ENCODE data around the gene MST1.

DNA sequence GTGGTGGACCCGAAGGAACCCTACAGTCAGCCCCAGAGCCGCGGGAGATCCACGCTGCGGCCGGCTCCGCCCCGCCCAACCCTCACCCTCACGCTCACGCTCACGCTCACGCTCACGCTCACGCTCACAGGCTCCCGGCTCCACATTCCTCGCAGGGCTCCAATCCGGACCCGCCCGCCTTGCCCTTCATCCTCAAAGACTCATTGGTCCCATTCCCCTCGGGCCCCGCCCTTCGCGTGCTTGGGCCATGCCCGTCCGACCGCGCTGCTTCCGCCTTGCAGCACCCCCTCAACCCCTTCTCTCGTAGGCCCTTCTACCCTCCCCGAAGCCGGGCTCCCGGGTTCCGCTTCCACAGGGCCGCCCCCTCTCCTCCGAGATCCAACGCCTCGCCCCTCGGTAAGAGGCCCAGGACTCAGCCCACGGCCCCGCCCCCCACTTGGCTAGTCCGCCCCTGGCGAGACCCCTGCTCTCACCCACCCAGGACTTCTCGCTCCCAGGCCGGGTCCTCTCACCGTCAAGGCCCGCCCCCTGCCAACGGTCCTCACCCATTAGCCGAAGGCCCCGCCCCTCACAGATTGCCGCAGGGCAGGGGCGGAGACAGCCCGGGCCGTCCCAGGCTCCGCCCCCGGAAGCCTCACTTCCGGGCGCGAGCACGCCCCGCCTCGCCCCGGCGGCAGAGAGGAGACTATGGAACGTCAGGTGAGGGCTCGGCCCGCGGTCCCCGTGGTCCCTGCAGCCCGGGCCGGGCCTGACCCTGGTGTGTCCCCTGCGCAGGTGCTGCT, 15.4 kb downstream of the MST1 start, which contains the start of gene APEH:
- TF ChIP-seq, protein P1, sequence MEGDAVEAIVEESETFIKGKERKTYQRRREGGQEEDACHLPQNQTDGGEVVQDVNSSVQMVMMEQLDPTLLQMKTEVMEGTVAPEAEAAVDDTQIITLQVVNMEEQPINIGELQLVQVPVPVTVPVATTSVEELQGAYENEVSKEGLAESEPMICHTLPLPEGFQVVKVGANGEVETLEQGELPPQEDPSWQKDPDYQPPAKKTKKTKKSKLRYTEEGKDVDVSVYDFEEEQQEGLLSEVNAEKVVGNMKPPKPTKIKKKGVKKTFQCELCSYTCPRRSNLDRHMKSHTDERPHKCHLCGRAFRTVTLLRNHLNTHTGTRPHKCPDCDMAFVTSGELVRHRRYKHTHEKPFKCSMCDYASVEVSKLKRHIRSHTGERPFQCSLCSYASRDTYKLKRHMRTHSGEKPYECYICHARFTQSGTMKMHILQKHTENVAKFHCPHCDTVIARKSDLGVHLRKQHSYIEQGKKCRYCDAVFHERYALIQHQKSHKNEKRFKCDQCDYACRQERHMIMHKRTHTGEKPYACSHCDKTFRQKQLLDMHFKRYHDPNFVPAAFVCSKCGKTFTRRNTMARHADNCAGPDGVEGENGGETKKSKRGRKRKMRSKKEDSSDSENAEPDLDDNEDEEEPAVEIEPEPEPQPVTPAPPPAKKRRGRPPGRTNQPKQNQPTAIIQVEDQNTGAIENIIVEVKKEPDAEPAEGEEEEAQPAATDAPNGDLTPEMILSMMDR (IDR thresholded peaks at IDR 0.05) = peak in 1 of 6 experiments; percentile 14
- peak in 3 of 4 donors; percentile 67 to 79 (median 69) for TF ChIP-seq POLR2A (IDR thresholded peaks at IDR 0.05)

Measured in esophagus squamous epithelium (tissue), 4 donors.